NT2/D1 (cell line): ENCODE measurements around the gene RPS6KA4.

ENCODE experiments used
- SUZ12 ChIP-seq: IDR thresholded peaks from 2 replicates; pipeline ENCODE4 v1.6.1; 2011; ENCODE audit not compliant: insufficient read length, insufficient read depth; ENCODE audit errors: extremely low read depth
- YY1 ChIP-seq: IDR thresholded peaks from 2 replicates; pipeline ENCODE4 v1.6.1; 2011; ENCODE audit not compliant: insufficient read length, insufficient read depth
- ZNF274 ChIP-seq: IDR thresholded peaks from 2 replicates; pipeline ENCODE4 v1.6.1; 2011; ENCODE audit warnings: mild to moderate bottlenecking, low read depth, low read length

DNA sequence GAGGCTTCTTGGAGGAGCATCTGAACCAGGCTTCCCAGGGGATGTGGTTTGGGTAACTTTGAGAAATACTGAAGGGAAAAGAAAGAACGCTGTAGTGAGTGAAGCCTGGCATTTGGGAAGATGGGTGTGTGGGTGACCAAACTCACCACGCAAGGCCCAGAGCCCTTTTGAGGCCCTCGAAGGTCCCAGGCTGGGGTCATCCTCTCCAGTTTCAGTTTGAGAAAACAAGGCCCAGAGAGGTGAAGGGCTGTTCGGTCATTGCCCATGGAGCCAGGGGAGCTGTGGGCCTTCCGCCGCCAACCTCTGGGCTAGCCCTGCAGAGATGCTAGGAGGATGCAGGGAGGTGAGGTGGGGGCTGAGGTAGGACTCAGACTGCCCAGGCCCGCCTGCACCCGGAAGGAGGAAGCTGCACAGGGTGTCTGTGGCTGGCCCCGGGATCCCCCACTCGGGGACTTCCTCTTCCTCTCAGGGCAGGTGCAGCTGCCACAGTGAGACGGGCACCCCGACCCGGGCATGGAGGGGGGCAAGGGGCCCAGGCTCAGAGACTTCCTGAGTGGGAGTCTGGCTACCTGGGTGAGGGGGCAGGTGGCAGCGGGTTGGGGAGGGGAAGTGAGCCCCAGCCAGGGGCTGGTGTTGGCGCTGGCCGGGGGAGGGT lies 19.1 kb upstream of the RPS6KA4 start, which contains the start of gene CCDC88B:
- TF ChIP-seq ZNF274 (no peak), SUZ12 (no peak), YY1 (no peak)
